Calu3 (cell line): Measurements from ENCODE around the gene MAP3K13. TPM values are rescaled to one million over a fixed set of nuclear protein-coding genes. Genes with fewer than 3 reads are reported as not detected.
A peak's percentile ranks its signal among the peaks of the same experiment; 100 is the strongest.

Source experiments
- BruUV-seq: library from RNA; stranded (reverse); fragments of 400-500 nt; replicated peaks from 2 replicates; lab custom pipeline; 2021; lab: Mats Ljungman, UMichigan
- CTCF ChIA-PET: fragments of 300-600 bp; sonication (Branson Sonifier 250); formaldehyde crosslinking; loops from one replicate; lab custom pipeline; 2022; ENCODE audit warnings: antibody characterized with exemption; lab: Charles Lee
- DNase-seq: peaks from one replicate; pipeline ENCODE4 v3.0.0; 2022
- H3K27ac Mint-ChIP-seq: one replicate; pipeline ENCODE4 v1.8.0; 2022; ENCODE audit warnings: mixed read lengths; ENCODE audit not compliant: unreplicated experiment
- H3K27me3 Mint-ChIP-seq: one replicate; pipeline ENCODE4 v1.8.0; 2022; ENCODE audit warnings: mixed read lengths; ENCODE audit not compliant: unreplicated experiment
- H3K36me3 Mint-ChIP-seq: one replicate; pipeline ENCODE4 v1.8.0; 2022; ENCODE audit warnings: mild to moderate bottlenecking, moderate library complexity, mixed read lengths; ENCODE audit not compliant: insufficient read depth, unreplicated experiment
- H3K4me1 Mint-ChIP-seq: one replicate; pipeline ENCODE4 v1.8.0; 2022; ENCODE audit warnings: mild to moderate bottlenecking, low read depth, mixed read lengths; ENCODE audit not compliant: unreplicated experiment
- H3K4me3 Mint-ChIP-seq: one replicate; pipeline ENCODE4 v1.8.0; 2022; ENCODE audit warnings: mild to moderate bottlenecking, low read depth, moderate library complexity, mixed read lengths; ENCODE audit not compliant: unreplicated experiment
- H3K9me3 Mint-ChIP-seq: one replicate; pipeline ENCODE4 v1.8.0; 2022; ENCODE audit warnings: low read depth, mixed read lengths; ENCODE audit not compliant: unreplicated experiment
- intact Hi-C: fragments of 100-400 bp; cut with micrococcal nuclease; formaldehyde crosslinking; loops from one replicate; pipeline ENCODE4 v1.10.0; 2022; ENCODE audit not compliant: unreplicated experiment
- total RNA-seq: library from RNA; stranded (reverse); gene quantifications from 2 replicates; pipeline ENCODE4 v1.2.3, GENCODE V29; 2022
- TF ChIP-seq, protein P1 (sequence below): fragments of 200-600 bp; IDR thresholded peaks from one replicate; pipeline ENCODE4 v1.8.0; 2022; ENCODE audit warnings: antibody characterized with exemption; ENCODE audit not compliant: unreplicated experiment

Gene MAP3K13
- total RNA-seq, 1 experiment from 2014 or later = 102 TPM

DNA sequence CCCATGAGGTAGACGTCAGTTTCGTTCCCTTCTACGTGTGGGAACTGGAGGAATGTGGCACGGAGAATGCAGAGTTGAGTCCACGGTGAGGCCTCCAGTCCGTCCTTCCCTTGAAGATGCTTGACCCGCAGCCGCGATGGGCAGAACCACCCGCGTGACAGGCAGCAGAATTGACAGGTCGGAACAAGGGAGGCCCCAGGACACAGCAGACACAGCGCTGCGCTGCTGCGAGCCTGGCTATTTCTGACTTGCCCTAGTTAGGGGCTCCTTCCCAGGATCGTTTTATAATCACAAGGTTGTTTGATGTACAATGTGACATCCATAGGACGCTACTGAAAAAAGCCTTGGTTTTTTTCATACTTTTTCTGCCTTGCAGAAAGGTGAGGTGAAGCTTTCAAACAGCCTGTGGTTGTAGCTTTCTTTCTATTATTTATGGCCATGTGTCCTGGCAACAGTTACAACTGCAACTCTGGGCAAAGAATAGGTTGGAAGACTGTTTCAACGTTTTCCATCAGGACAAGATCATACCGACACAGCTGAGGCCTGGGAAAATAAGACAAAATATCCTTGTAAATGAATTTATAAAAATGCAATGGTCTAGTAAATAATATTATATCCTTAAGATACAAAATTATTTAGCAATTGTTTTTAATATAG is 145.5 kb downstream of the MAP3K13 start:
- peak overlapping the region; percentile 10 for H3K27ac Mint-ChIP-seq
- peaks cover 89% of the 10 kb centered on the region for H3K36me3 Mint-ChIP-seq
- H3K4me3 Mint-ChIP-seq = no peak overlapping the region
- CTCF ChIA-PET = no interaction called here
- H3K9me3 Mint-ChIP-seq = no peaks in the 10 kb centered on the region
- no peaks in the 10 kb centered on the region for H3K27me3 Mint-ChIP-seq
- peaks cover 2% of the 10 kb centered on the region for H3K4me1 Mint-ChIP-seq
- DNase-seq = no peak
- intact Hi-C loops = no loop called here
- TF ChIP-seq, protein P1, sequence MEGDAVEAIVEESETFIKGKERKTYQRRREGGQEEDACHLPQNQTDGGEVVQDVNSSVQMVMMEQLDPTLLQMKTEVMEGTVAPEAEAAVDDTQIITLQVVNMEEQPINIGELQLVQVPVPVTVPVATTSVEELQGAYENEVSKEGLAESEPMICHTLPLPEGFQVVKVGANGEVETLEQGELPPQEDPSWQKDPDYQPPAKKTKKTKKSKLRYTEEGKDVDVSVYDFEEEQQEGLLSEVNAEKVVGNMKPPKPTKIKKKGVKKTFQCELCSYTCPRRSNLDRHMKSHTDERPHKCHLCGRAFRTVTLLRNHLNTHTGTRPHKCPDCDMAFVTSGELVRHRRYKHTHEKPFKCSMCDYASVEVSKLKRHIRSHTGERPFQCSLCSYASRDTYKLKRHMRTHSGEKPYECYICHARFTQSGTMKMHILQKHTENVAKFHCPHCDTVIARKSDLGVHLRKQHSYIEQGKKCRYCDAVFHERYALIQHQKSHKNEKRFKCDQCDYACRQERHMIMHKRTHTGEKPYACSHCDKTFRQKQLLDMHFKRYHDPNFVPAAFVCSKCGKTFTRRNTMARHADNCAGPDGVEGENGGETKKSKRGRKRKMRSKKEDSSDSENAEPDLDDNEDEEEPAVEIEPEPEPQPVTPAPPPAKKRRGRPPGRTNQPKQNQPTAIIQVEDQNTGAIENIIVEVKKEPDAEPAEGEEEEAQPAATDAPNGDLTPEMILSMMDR = no peak
- BruUV-seq = no TSS peak

DNA sequence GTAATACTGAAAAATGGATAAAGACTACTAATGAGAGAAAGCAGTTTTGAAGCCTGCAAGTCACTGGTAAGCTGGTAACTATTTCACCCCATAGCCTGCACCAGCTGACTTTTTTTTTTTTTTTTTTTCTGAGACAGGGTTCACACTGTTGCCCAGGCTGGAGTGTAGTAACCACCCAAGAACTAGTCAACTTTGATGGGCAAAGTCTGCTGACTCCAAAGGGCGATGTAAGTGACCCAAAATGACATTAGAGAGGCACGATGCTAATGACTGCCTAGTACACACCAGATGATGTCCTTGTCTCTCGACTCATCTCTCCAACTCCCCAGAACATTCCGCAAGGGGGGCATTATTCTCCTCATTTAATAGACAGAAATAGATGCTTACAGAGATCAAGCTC is 148.8 kb downstream of the MAP3K13 start:
- no peak overlapping the region for H3K27ac Mint-ChIP-seq
- no peak overlapping the region for H3K4me3 Mint-ChIP-seq
- H3K36me3 Mint-ChIP-seq = peaks cover 86% of the 10 kb centered on the region
- TF ChIP-seq, protein P1 = no peak
- no peaks in the 10 kb centered on the region for H3K27me3 Mint-ChIP-seq
- BruUV-seq = no TSS peak
- no peaks in the 10 kb centered on the region for H3K9me3 Mint-ChIP-seq
- H3K4me1 Mint-ChIP-seq = no peaks in the 10 kb centered on the region
- CTCF ChIA-PET = interaction anchor here (0.6 kb wide), 2 partner anchors 47 to 197 kb away, joined by 3 read pairs; no protein-coding TSS in a partner anchor
- DNase-seq = no peak
- intact Hi-C loops = no loop called here

DNA sequence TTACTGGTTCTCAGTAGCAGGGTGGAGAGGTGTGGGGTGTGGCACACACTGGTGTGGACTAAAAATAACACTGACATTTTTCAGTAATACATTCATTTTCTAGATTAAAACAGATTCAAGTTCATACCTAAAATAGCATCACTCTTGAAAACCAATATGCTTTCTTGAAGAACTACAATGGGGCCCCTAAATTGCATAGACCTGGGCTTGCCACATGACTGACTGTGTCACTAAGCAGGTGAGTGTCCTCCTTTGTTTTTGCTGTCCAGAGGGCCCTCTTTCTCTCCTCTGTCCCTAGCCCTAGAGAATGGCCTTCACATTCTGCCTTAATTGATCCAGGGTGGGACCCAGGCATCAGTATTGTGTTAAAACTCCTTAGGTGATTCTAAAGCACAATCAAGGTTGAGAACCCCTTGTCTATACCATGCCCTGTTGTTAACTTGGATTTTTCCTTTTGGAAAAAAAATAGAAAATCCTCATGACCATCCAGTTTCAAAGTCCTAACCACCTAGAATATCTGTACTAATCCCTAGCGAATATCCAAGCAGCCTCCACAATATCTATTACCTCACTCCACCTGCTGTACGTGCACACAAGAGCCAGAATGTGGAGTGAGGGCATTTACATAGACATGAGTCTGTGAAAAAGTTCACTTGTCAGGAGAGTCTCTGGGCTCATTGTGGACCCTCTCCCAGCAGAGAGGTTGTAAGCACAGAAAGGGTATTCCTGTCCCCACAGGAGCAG is 154.6 kb downstream of the MAP3K13 start:
- H3K36me3 Mint-ChIP-seq = peaks cover 79% of the 10 kb centered on the region
- intact Hi-C loops = no loop called here
- no TSS peak for BruUV-seq
- no peak overlapping the region for H3K4me3 Mint-ChIP-seq
- H3K27me3 Mint-ChIP-seq = no peaks in the 10 kb centered on the region
- TF ChIP-seq, protein P1 = no peak
- no peak overlapping the region for H3K27ac Mint-ChIP-seq
- DNase-seq = no peak
- no peaks in the 10 kb centered on the region for H3K4me1 Mint-ChIP-seq
- CTCF ChIA-PET = no interaction called here
- no peaks in the 10 kb centered on the region for H3K9me3 Mint-ChIP-seq

DNA sequence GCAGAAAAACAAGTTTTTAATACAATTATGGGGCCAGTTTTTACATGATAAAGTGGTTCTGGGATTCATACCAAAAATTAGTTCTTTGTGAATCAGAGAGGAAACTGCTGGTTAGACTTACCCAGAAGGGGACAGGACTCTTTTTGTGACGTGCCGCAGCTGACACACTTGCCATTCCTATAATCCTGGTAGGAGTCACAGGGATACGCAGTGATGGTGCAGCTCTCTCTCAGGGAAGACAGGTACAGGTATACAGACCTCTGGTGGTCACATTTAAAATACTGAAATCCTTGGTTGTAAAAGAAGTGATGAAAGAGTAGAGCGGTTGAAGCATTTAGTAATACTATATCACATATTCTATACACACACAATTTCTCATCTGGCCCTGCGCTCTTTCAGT is 156.1 kb downstream of the MAP3K13 start:
- peaks cover 76% of the 10 kb centered on the region for H3K36me3 Mint-ChIP-seq
- DNase-seq = no peak
- H3K27ac Mint-ChIP-seq = no peak overlapping the region
- H3K27me3 Mint-ChIP-seq = no peaks in the 10 kb centered on the region
- intact Hi-C loops = no loop called here
- BruUV-seq = no TSS peak
- H3K4me1 Mint-ChIP-seq = no peaks in the 10 kb centered on the region
- H3K9me3 Mint-ChIP-seq = no peaks in the 10 kb centered on the region
- no peak overlapping the region for H3K4me3 Mint-ChIP-seq
- TF ChIP-seq, protein P1 = no peak
- CTCF ChIA-PET = interaction anchor here (0.6 kb wide), 1 partner anchor 41 kb away, joined by 3 read pairs; no protein-coding TSS in a partner anchor
